ENCODE measurements around the gene PARK7. TPM values are rescaled to one million over a fixed set of nuclear protein-coding genes. Genes with fewer than 3 reads are reported as not detected.

PARK7 gene
- total and polyA plus RNA-seq, 3 experiments from 2014 or later, result 396 to 628 (median 583) TPM

DNA sequence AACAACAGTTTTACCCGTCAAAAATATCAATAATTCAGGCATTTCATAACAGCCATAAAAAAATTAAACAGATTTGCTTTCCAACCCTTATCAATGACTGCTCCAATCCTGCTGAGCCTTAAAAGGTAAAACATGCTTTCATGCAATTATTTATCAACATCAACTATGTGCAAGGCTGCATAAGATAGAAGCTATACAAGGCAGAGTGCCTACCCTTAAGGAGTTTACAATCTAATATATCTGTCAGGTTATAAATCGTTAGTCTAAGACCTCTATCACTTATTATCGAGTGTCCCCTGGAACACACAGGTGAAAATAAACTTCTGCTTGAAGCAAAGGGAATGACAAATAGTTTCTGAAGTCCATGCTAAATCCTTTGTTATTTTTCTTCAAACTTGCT is 62.8 kb downstream of the PARK7 start:
- H3K36me3 Mint-ChIP-seq, result no peaks in the 10 kb centered on the region
- no peak overlapping the region for H3K27ac Mint-ChIP-seq
- Histone ChIP-seq H3K4me3 (ENCODE audit: low read length) (no peak overlapping the region), H3K36me3 (ENCODE audit: insufficient read depth, low read length) (no peaks in the 10 kb centered on the region), H3K9me3 (ENCODE audit: low read length) (no peaks in the 10 kb centered on the region), H3K27me3 (ENCODE audit: insufficient read depth, low read length, poor library complexity, severe bottlenecking) (peaks cover 6% of the 10 kb centered on the region), H3K4me1 (ENCODE audit: insufficient read depth, low read length) (peaks cover 12% of the 10 kb centered on the region), H3K27ac (ENCODE audit: low read depth, low read length) (no peak overlapping the region)
- CTCF ChIA-PET, result interaction anchor here (2.2 kb wide), 1 partner anchor 9 kb away, joined by 6 read pairs; no protein-coding TSS in a partner anchor
- H3K9me3 Mint-ChIP-seq, result no peaks in the 10 kb centered on the region
- POLR2A ChIA-PET, result no interaction called here
- H3K4me1 Mint-ChIP-seq, result peaks cover 12 to 14% (median 13%) of the 10 kb centered on the region in 3 donors
- peak overlapping the region in 1 of 7 donors; percentile 36 for H3K4me3 Mint-ChIP-seq
- DNase-seq, result no peak
- peaks cover 7 to 17% of the 10 kb centered on the region in 2 donors for H3K27me3 Mint-ChIP-seq

DNA sequence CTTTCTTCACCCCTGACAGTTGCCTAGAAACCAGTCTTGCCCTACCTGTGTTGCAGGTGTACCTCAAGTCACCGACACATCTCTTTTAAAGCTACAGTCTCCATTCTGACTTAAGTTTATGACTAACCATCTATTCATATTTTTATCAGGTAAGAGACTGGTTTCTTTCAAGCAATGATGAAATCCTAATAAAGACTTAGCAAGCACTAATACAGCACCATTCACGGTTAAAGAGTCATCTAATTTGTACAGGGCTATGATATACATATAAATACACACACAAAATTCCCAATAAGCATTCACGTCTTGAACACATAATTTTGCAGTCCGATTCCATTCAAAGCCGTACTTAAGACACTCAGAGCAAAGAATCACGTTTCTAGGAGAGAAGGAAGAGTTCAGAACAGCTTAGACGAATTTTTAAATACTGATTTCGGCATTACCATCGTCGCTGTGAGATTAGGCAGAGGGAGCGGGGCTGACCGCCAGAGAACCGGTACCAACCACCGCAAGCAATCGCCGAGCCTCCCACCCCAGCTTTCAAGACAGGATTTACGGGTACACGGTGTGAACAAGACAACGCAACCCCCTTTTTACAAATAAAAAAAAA is 63.7 kb downstream of the PARK7 start:
- Histone ChIP-seq H3K27me3 (ENCODE audit: insufficient read depth, low read length, poor library complexity, severe bottlenecking) (peaks cover 6% of the 10 kb centered on the region), H3K4me3 (ENCODE audit: low read length) (peak overlapping the region; percentile 20), H3K36me3 (ENCODE audit: insufficient read depth, low read length) (no peaks in the 10 kb centered on the region), H3K9me3 (ENCODE audit: low read length) (no peaks in the 10 kb centered on the region), H3K27ac (ENCODE audit: low read depth, low read length) (no peak overlapping the region), H3K4me1 (ENCODE audit: insufficient read depth, low read length) (peaks cover 12% of the 10 kb centered on the region)
- H3K4me1 Mint-ChIP-seq, result peaks cover 12 to 14% (median 13%) of the 10 kb centered on the region in 3 donors
- no peaks in the 10 kb centered on the region for H3K9me3 Mint-ChIP-seq
- peak overlapping the region; percentile 79 to 96 (median 87) for H3K4me3 Mint-ChIP-seq
- H3K36me3 Mint-ChIP-seq, result no peaks in the 10 kb centered on the region
- peaks cover 7 to 12% of the 10 kb centered on the region in 2 donors for H3K27me3 Mint-ChIP-seq
- H3K27ac Mint-ChIP-seq, result peak overlapping the region in 7 of 8 donors; percentile 41 to 94 (median 83)
- CTCF ChIA-PET, result interaction anchor here (1.5 to 2.2 kb wide), 2 partner anchors 10 to 289 kb away, joined by 4 to 6 read pairs; no protein-coding TSS in a partner anchor
- DNase-seq, result peak in 1 of 5 donors; percentile 17
- POLR2A ChIA-PET, result no interaction called here

DNA sequence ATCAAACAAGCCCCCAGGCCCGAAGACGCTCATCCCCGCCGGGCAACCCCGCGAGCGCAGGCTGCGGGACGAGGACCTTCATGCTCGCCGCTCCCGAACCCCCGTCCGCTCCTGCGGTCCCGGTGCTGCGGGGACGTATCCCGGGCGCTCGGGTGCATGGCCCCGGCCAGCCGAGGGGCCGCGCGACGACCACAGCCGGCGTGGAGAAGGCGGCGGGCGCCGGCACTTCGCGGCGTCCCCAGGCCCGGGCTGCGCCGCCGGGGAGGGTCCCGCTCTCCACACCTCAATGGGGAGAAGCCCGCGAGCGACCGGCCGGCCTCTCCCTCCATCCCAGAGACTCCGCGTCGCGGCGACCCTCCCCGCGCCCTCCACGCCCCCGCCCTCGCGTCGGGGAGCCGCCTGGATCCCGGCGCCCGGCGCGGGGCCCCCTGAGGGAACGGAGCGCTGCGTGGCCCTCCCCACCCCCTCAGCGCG is 64.2 kb downstream of the PARK7 start:
- H3K27me3 ChIP-seq (ENCODE audit: insufficient read depth, low read length, poor library complexity, severe bottlenecking), result peaks cover 6% of the 10 kb centered on the region
- ChIA-PET POLR2A (no interaction called here), CTCF (interaction anchor here (1.5 kb wide), 1 partner anchor 288 kb away, joined by 4 read pairs; no protein-coding TSS in a partner anchor)
- Mint-ChIP-seq H3K36me3 (no peaks in the 10 kb centered on the region), H3K9me3 (no peaks in the 10 kb centered on the region), H3K27ac (peak overlapping the region in 6 of 8 donors; percentile 41 to 94 (median 82)), H3K4me1 (peaks cover 12 to 14% (median 13%) of the 10 kb centered on the region in 3 donors), H3K4me3 (peak overlapping the region; percentile 79 to 96 (median 87)), H3K27me3 (peaks cover 7 to 12% of the 10 kb centered on the region in 2 donors)
- peak overlapping the region; percentile 20 for H3K4me3 ChIP-seq (ENCODE audit: low read length)
- no peaks in the 10 kb centered on the region for H3K9me3 ChIP-seq (ENCODE audit: low read length)
- peaks cover 12% of the 10 kb centered on the region for H3K4me1 ChIP-seq (ENCODE audit: insufficient read depth, low read length)
- no peak overlapping the region for H3K27ac ChIP-seq (ENCODE audit: low read depth, low read length)
- H3K36me3 ChIP-seq (ENCODE audit: insufficient read depth, low read length), result no peaks in the 10 kb centered on the region
- peak in 1 of 5 donors; percentile 47 for DNase-seq

DNA sequence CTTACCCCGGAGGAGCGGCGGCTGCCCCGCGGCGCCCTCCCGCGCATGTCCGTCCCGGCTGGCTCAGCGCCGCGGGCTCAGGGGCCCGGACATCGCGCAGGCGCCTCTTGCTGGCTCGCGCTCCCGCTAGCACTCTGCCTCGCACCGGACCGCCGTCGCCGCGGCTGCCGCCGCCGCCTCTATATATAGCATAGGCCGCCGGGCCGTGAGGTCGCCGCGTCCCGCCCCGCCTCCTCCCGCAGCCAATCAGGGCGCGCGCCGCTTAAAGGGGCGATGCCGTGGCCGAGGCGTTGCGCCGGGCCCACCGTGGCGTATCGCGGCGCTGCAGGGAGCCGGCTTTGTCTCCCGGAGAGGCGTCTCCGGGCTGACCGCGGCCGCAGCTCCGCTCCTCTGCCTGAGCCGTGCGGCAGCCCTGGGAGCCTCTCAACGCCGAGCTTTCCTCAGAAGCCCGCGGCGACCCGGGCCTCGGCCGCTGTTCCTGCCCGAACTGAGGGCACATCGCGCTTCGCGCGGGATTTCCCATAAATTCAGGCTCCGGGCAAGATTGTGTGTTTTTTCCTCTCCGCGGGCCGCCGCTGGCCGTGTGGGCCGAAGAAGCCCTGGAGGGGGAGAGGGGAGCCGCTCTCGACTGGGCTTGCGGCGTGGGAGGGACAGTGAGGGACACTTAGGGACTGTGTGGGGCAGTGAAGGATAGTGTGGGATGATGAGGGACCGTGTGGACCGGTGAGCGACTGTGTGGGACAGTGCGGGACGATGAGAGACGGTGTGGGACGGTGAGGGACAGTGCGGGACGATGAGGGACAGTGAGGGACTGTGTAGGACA is 64.9 kb downstream of the PARK7 start, which contains the start of gene ERRFI1:
Gene ERRFI1 (minus strand): TSS at position 157 of the 823 bp plus-strand sequence. CDS start 10,690 bp downstream, outside the sequence.
- Mint-ChIP-seq H3K9me3 (no peaks in the 10 kb centered on the region), H3K4me1 (peaks cover 12 to 14% (median 13%) of the 10 kb centered on the region in 3 donors), H3K27me3 (peaks cover 7 to 12% of the 10 kb centered on the region in 2 donors), H3K36me3 (no peaks in the 10 kb centered on the region), H3K27ac (peak within 1 kb of the TSS; percentile 41 to 94 (median 82)), H3K4me3 (peak within 1 kb of the TSS; percentile 80 to 96 (median 87))
- no peaks in the 10 kb centered on the region for H3K9me3 ChIP-seq (ENCODE audit: low read length)
- no peaks in the 10 kb centered on the region for H3K36me3 ChIP-seq (ENCODE audit: insufficient read depth, low read length)
- peaks cover 12% of the 10 kb centered on the region for H3K4me1 ChIP-seq (ENCODE audit: insufficient read depth, low read length)
- DNase-seq, result peak; percentile 77 to 89 (median 84)
- POLR2A ChIA-PET, result no interaction called here
- peaks cover 6% of the 10 kb centered on the region for H3K27me3 ChIP-seq (ENCODE audit: insufficient read depth, low read length, poor library complexity, severe bottlenecking)
- H3K4me3 ChIP-seq (ENCODE audit: low read length), result peak within 1 kb of the TSS; percentile 34
- H3K27ac ChIP-seq (ENCODE audit: low read depth, low read length), result no peak within 1 kb of the TSS
- CTCF ChIA-PET, result interaction anchor here (1.5 kb wide), 1 partner anchor 288 kb away, joined by 4 read pairs; no protein-coding TSS in a partner anchor

DNA sequence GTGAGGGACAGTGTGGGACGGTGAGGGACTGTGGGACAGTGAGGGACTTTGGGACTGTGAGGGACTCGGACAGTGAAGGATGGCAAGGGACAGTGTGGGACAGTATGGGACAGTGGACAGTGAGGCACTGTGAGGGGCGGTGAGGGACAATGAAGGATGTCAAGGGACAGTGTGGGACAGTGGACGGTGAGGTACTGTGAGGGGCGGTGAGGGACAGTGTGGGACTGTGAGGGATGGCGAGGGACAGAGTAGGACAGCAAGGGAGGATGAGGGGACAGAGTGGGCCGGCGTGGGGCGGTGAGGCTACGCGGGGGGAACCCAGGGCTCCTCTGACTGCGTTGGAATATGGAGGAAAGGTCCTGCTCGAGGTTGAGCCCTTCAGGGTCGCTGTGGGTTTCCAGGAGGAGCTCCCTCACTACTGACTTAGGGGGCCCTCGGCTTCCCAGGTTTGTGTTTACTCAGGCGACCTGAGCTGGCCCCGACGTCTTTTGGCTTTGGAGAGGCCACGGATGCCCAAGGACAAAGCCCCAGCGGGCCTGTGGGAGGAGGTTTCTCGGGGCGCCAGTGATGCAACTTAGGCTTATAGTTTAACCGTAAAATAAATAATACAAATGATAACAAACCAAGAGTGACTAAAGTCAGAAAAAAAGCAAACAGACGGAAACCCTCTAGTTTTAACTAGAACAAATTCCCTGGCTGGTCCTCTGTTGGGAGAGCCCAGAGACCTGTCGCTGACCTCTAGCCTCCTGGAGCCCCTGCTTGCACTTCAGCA is 65.7 kb downstream of the PARK7 start:
- no peaks in the 10 kb centered on the region for H3K36me3 ChIP-seq (ENCODE audit: insufficient read depth, low read length)
- ChIA-PET POLR2A (no interaction called here), CTCF (no interaction called here)
- Mint-ChIP-seq H3K4me3 (peak overlapping the region; percentile 68 to 88 (median 80)), H3K9me3 (no peaks in the 10 kb centered on the region), H3K36me3 (no peaks in the 10 kb centered on the region), H3K27me3 (peaks cover 10 to 12% of the 10 kb centered on the region in 2 donors), H3K27ac (peak overlapping the region in 5 of 8 donors; percentile 38 to 81 (median 70)), H3K4me1 (peaks cover 12 to 14% (median 13%) of the 10 kb centered on the region in 3 donors)
- no peak overlapping the region for H3K27ac ChIP-seq (ENCODE audit: low read depth, low read length)
- H3K4me1 ChIP-seq (ENCODE audit: insufficient read depth, low read length), result peaks cover 12% of the 10 kb centered on the region
- no peak overlapping the region for H3K4me3 ChIP-seq (ENCODE audit: low read length)
- peaks cover 6% of the 10 kb centered on the region for H3K27me3 ChIP-seq (ENCODE audit: insufficient read depth, low read length, poor library complexity, severe bottlenecking)
- DNase-seq, result no peak
- H3K9me3 ChIP-seq (ENCODE audit: low read length), result no peaks in the 10 kb centered on the region

DNA sequence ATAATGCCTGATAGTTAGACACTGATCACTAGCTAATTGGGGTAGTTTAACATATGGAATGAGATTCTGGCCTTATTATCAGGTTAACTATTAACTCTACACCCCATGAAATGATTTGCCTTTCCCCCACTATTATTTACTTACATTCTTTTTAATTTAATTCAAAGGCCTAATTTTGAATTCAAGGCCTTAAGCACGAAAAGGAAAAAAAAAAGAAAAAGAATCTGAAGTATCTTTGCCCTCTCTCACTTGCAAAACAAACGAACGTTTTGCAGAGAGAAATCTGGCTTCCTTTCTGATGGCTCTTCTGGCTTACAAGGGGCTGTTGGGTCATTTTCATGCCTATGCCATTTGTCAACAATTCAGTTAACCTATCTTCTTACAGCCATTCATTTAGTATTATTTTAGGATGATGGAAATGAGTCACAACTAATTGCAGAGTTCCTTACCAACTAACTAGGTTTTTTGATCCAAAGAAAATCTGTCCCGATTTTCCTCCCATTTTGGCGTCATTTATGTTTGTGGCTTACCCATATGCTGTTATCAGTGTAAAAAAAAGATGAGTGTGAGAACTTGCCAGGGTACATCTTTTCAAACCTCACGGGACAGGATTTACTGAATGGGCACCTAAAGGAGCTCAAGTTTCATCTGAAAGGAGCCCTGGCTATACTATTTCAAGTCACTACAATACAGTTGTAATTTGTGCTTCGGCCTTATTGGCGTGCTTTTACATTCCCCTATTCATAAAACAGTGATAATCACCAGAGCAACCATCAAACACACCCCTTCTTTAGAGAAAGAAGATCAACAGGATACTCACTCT is 66.4 kb downstream of the PARK7 start:
- ChIA-PET POLR2A (no interaction called here), CTCF (no interaction called here)

DNA sequence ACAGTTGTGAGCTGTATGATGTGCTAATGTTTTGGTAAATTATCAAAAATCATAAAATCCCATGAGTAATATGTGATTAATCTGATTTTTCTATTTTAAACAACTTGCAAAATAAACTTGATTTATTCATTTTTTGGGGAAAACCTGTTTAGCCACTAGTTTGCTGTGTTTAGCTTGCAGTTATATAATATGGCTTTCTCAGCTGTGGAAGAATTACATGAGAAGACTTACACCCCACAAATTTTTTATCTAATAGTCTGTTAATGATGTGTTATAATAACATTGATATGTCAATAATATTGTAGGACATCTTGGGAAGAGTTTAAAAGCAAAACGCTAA is 67.0 kb downstream of the PARK7 start:
- no peak overlapping the region for H3K27ac ChIP-seq (ENCODE audit: low read depth, low read length)
- Mint-ChIP-seq H3K4me1 (peaks cover 12 to 14% (median 13%) of the 10 kb centered on the region in 3 donors), H3K27me3 (peaks cover 11 to 12% of the 10 kb centered on the region in 2 donors), H3K4me3 (peak overlapping the region in 1 of 7 donors; percentile 18), H3K27ac (no peak overlapping the region), H3K36me3 (no peaks in the 10 kb centered on the region), H3K9me3 (no peaks in the 10 kb centered on the region)
- H3K4me1 ChIP-seq (ENCODE audit: insufficient read depth, low read length), result peaks cover 12% of the 10 kb centered on the region
- H3K9me3 ChIP-seq (ENCODE audit: low read length), result no peaks in the 10 kb centered on the region
- CTCF ChIA-PET, result no interaction called here
- H3K4me3 ChIP-seq (ENCODE audit: low read length), result no peak overlapping the region
- POLR2A ChIA-PET, result no interaction called here
- H3K36me3 ChIP-seq (ENCODE audit: insufficient read depth, low read length), result no peaks in the 10 kb centered on the region
- H3K27me3 ChIP-seq (ENCODE audit: insufficient read depth, low read length, poor library complexity, severe bottlenecking), result peaks cover 6% of the 10 kb centered on the region
- no peak for DNase-seq

More for the DNA sequence above, 66.4 kb downstream of the PARK7 start:
- Mint-ChIP-seq H3K4me1 (peaks cover 12 to 14% (median 13%) of the 10 kb centered on the region in 3 donors), H3K9me3 (no peaks in the 10 kb centered on the region), H3K27me3 (peaks cover 11 to 12% of the 10 kb centered on the region in 2 donors), H3K27ac (peak overlapping the region in 1 of 8 donors; percentile 38), H3K4me3 (peak overlapping the region in 2 of 7 donors; percentile 24 to 80), H3K36me3 (no peaks in the 10 kb centered on the region)
- peaks cover 12% of the 10 kb centered on the region for H3K4me1 ChIP-seq (ENCODE audit: insufficient read depth, low read length)
- no peak overlapping the region for H3K27ac ChIP-seq (ENCODE audit: low read depth, low read length)
- no peak overlapping the region for H3K4me3 ChIP-seq (ENCODE audit: low read length)
- no peaks in the 10 kb centered on the region for H3K9me3 ChIP-seq (ENCODE audit: low read length)
- DNase-seq, result no peak
- H3K36me3 ChIP-seq (ENCODE audit: insufficient read depth, low read length), result no peaks in the 10 kb centered on the region
- H3K27me3 ChIP-seq (ENCODE audit: insufficient read depth, low read length, poor library complexity, severe bottlenecking), result peaks cover 6% of the 10 kb centered on the region
